Cardiac muscle cell (in vitro differentiated cells and primary cell): ENCODE data around the gene GPBAR1. TPM values are rescaled to one million over a fixed set of nuclear protein-coding genes. Genes with fewer than 3 reads are reported as not detected.

ENCODE experiments used
- DNase-seq, 2 donors: peaks; one replicate each; pipeline versions ENCODE4 v3.0.0 to v3.0.0-alpha.2; 2010 to 2017; ENCODE audit warnings: low read depth in 1 of 2, low spot score in 1 of 2
- H3K27ac ChIP-seq: fragments of 200-600 bp; sonication (generic); 2 replicates; pipeline ENCODE4 v1.5.1; 2016
- H3K27me3 ChIP-seq: fragments of 200-600 bp; sonication (generic); 2 replicates; pipeline ENCODE4 v1.6.0; 2016; ENCODE audit warnings: control low read depth
- H3K36me3 ChIP-seq: fragments of 200-600 bp; sonication (generic); 2 replicates; pipeline ENCODE4 v1.5.1; 2016; ENCODE audit warnings: control low read depth
- H3K4me1 ChIP-seq: fragments of 200-600 bp; sonication (generic); 2 replicates; pipeline ENCODE4 v1.8.1; 2017; ENCODE audit warnings: low read depth, mild to moderate bottlenecking, mixed run types
- H3K4me3 ChIP-seq: fragments of 200-600 bp; sonication (generic); 2 replicates; pipeline ENCODE4 v1.5.1; 2016; ENCODE audit warnings: mild to moderate bottlenecking
- H3K9me3 ChIP-seq: fragments of 200-600 bp; sonication (generic); 2 replicates; pipeline ENCODE4 v1.5.1; 2017; ENCODE audit warnings: low read depth, mild to moderate bottlenecking, control low read depth
- CTCF ChIP-seq: IDR thresholded peaks from 2 replicates; pipeline ENCODE4 v1.5.1; 2012; ENCODE audit warnings: low read depth, mild to moderate bottlenecking, low read length
- polyA plus RNA-seq: library from polyadenylated mRNA; unstranded; fragments of >200 nt; fragmentation: Nextera tagmentation; extraction: Ambion mirVana; gene quantifications from 2 replicates; pipeline ENCODE4 v1.2.1, GENCODE V29; 2016
- total RNA-seq: library from RNA; depleted of rRNA; stranded (reverse); fragments of >200 nt; gene quantifications from 2 replicates; pipeline ENCODE4 v1.2.3, GENCODE V29; 2016

The GPBAR1 gene
- total and polyA plus RNA-seq, 2 experiments from 2014 or later, result 4.4 to 7.9 TPM

- Histone ChIP-seq H3K4me3 (no peak overlapping the region), H3K36me3 (no peaks in the 10 kb centered on the region), H3K27ac (peak overlapping the region; percentile 58), H3K27me3 (no peaks in the 10 kb centered on the region), H3K4me1 (peaks cover 20% of the 10 kb centered on the region), H3K9me3 (no peaks in the 10 kb centered on the region)
- DNase-seq, result no peak
- TF ChIP-seq CTCF, result no peak
These were observed 36.0 kb downstream of the GPBAR1 start for GRCh38 chr2:218296847-218297246.

GRCh38 chr2:218298314-218298875 lies 37.6 kb downstream of the GPBAR1 start:
- H3K9me3 ChIP-seq, result no peaks in the 10 kb centered on the region
- no peak for TF ChIP-seq CTCF
- H3K27me3 ChIP-seq, result no peaks in the 10 kb centered on the region
- no peak overlapping the region for H3K27ac ChIP-seq
- H3K4me1 ChIP-seq, result peaks cover 20% of the 10 kb centered on the region
- H3K36me3 ChIP-seq, result no peaks in the 10 kb centered on the region
- H3K4me3 ChIP-seq, result no peak overlapping the region
- no peak for DNase-seq

GRCh38 chr2:218300141-218300540 lies 39.3 kb downstream of the GPBAR1 start:
- H3K4me3 ChIP-seq, result no peak overlapping the region
- H3K9me3 ChIP-seq, result no peaks in the 10 kb centered on the region
- H3K27me3 ChIP-seq, result no peaks in the 10 kb centered on the region
- DNase-seq, result no peak
- TF ChIP-seq CTCF, result no peak
- no peak overlapping the region for H3K27ac ChIP-seq
- no peaks in the 10 kb centered on the region for H3K36me3 ChIP-seq
- H3K4me1 ChIP-seq, result peaks cover 15% of the 10 kb centered on the region

DNA sequence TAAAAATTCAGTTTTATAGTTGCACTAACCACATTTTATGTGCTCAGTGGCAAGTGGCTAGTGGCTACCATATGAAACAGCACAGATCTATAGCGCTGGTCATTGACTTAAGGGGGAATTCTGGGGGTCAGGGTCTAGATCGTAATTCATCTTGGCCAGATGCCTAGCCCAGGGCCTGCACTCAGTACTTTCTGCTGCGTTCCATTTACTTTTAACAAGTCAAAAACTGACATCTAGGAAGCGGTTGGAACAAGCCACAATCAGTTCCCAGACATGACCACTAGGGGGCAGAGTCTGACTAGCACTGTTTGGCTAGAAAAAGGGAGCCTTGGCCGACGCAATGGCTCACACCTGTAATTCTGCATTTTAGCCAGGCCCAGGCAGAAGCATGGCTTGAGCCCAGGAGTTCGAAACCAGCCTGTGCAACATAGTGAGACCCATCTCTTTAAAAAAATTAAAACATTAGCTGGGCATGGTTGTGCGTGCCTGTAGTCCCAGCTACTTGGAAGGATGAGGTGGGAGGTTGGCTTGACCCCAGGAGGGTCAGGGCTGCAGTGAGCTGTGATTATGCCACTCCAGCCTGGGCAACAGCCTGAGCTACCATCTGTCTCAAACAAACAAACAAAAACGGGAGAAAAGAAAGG lies 40.5 kb downstream of the GPBAR1 start:
- Histone ChIP-seq H3K4me3 (no peak overlapping the region), H3K27me3 (no peaks in the 10 kb centered on the region), H3K4me1 (peaks cover 13% of the 10 kb centered on the region), H3K27ac (no peak overlapping the region), H3K36me3 (no peaks in the 10 kb centered on the region), H3K9me3 (no peaks in the 10 kb centered on the region)
- peak; percentile 90 for DNase-seq
- peak; percentile 92 for TF ChIP-seq CTCF

- Histone ChIP-seq H3K9me3 (no peaks in the 10 kb centered on the region), H3K4me1 (peaks cover 26% of the 10 kb centered on the region), H3K4me3 (no peak overlapping the region), H3K36me3 (no peaks in the 10 kb centered on the region), H3K27me3 (no peaks in the 10 kb centered on the region), H3K27ac (peak overlapping the region; percentile 99)
- no peak for TF ChIP-seq CTCF
- DNase-seq, result no peak
These were observed 44.6 kb downstream of the GPBAR1 start for GRCh38 chr2:218305383-218305782.
